ENCODE data around the gene FOXP2.

DNA sequence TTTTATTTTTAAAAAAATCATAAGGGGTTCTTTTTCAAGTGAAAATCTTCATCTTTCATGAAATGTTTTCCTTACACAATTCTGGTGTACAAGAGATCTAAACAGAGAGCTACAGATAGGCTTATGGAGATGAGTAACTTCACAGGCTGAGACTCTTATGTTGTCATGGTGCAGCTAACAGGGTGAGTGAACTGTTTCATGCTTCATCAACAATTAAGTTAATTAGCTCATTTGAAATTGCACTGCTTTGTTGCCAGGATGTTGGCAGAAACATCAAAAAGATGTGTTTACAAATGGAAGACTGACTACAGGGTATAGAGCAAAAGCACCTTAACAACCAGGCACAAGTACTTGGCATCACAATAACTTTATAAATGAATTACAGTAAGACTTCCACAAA is 230.8 kb downstream of the FOXP2 start:
- TF ChIP-seq CTCF (IDR thresholded peaks at IDR 0.05; ENCODE audit: poor library complexity) (no peak), EZH2 (IDR thresholded peaks at IDR 0.05; ENCODE audit: borderline replicate concordance) (no peak)
